PC-9 (cell line): ENCODE data around the gene ITSN2. TPM values are rescaled to one million over a fixed set of nuclear protein-coding genes. Genes with fewer than 3 reads are reported as not detected.

Experiments
- BruUV-seq: library from RNA; stranded (reverse); fragments of 400-500 nt; replicated peaks from 2 replicates; lab custom pipeline; 2021; lab: Mats Ljungman, UMichigan
- CTCF ChIA-PET: fragments of 300-600 bp; sonication (Branson Sonifier 250); formaldehyde crosslinking; loops from one replicate; lab custom pipeline; 2022; ENCODE audit warnings: antibody characterized with exemption; lab: Charles Lee
- POLR2A ChIA-PET: fragments of 300-600 bp; sonication (Branson Sonifier 250); formaldehyde crosslinking; loops from one replicate; lab custom pipeline; 2022; ENCODE audit warnings: antibody characterized with exemption; ENCODE audit not compliant: unreplicated experiment; lab: Charles Lee
- DNase-seq, 2 experiments: peaks; one replicate each; pipeline versions ENCODE4 v3.0.0 to v3.0.0-alpha.2; 2015 to 2022; ENCODE audit warnings: mixed read lengths in 1 of 2
- H2AFZ ChIP-seq: fragments of 200-600 bp; sonication (generic); 2 replicates; pipeline ENCODE4 v1.8.1; 2017; ENCODE audit warnings: antibody characterized with exemption
- H3F3A ChIP-seq: fragments of 200-600 bp; sonication (generic); 2 replicates; pipeline ENCODE4 v1.8.1; 2017; ENCODE audit warnings: antibody characterized with exemption, mild to moderate bottlenecking, low read depth; ENCODE audit not compliant: insufficient read depth
- H3K27ac ChIP-seq: fragments of 200-600 bp; sonication (generic); 2 replicates; pipeline ENCODE4 v1.6.1; 2016; ENCODE audit warnings: mixed run types
- H3K27me3 ChIP-seq: fragments of 200-600 bp; sonication (generic); 2 replicates; pipeline ENCODE4 v1.6.1; 2016; ENCODE audit warnings: low read depth, mixed run types; ENCODE audit not compliant: insufficient read depth
- H3K36me3 ChIP-seq: fragments of 200-600 bp; sonication (generic); 2 replicates; pipeline ENCODE4 v1.6.1; 2016; ENCODE audit warnings: low read depth, mixed run types
- H3K4me1 ChIP-seq: fragments of 200-600 bp; sonication (generic); replicated peaks from 2 replicates; pipeline ENCODE4 v1.6.1; 2016; ENCODE audit warnings: mixed run types; ENCODE audit not compliant: insufficient read depth
- H3K4me2 ChIP-seq: fragments of 200-600 bp; sonication (generic); 2 replicates; pipeline ENCODE4 v1.6.1; 2017; ENCODE audit warnings: mixed run types
- H3K4me3 ChIP-seq: fragments of 200-600 bp; sonication (generic); 2 replicates; pipeline ENCODE4 v1.6.1; 2016; ENCODE audit warnings: mixed run types
- H3K79me2 ChIP-seq: fragments of 200-600 bp; sonication (generic); 2 replicates; pipeline ENCODE4 v1.6.1; 2017; ENCODE audit warnings: low read depth, mixed run types
- H3K9me2 ChIP-seq: fragments of 200-600 bp; sonication (generic); 2 replicates; pipeline ENCODE4 v1.8.1; 2017; ENCODE audit warnings: mild to moderate bottlenecking; ENCODE audit not compliant: insufficient read depth
- H3K9me3 ChIP-seq: fragments of 200-600 bp; sonication (generic); 2 replicates; pipeline ENCODE4 v1.8.1; 2016; ENCODE audit warnings: low read depth; ENCODE audit not compliant: insufficient read depth
- H4K20me1 ChIP-seq: fragments of 200-600 bp; sonication (generic); 2 replicates; pipeline ENCODE4 v1.8.1; 2017; ENCODE audit not compliant: insufficient read depth
- CTCF ChIP-seq: fragments of 200-600 bp; sonication (generic); conservative IDR thresholded peaks from 2 replicates; pipeline ENCODE4 v1.6.1; 2017; ENCODE audit warnings: mixed run types, antibody characterized with exemption, mild to moderate bottlenecking, moderate library complexity
- EZH2 ChIP-seq: fragments of 200-600 bp; sonication (generic); IDR thresholded peaks from 2 replicates; pipeline ENCODE4 v1.8.0; 2017; ENCODE audit warnings: antibody characterized with exemption, low read depth
- intact Hi-C: fragments of 100-400 bp; cut with micrococcal nuclease; formaldehyde crosslinking; loops from one replicate; pipeline ENCODE4 v1.10.0; 2022; ENCODE audit not compliant: unreplicated experiment
- total RNA-seq: library from RNA; stranded (reverse); gene quantifications from 2 replicates; pipeline ENCODE4 v1.2.3, GENCODE V29; 2021

Gene ITSN2
- total RNA-seq, 1 experiment from 2014 or later, result 28.4 TPM

- ChIA-PET POLR2A (no interaction called here), CTCF (interaction anchor here (0.7 kb wide), 1 partner anchor 196 kb away, joined by 3 read pairs; no protein-coding TSS in a partner anchor)
- no TSS peak for BruUV-seq
- Histone ChIP-seq H2AFZ (no peak overlapping the region), H3K27ac (no peak overlapping the region), H4K20me1 (no peaks in the 10 kb centered on the region), H3K36me3 (no peaks in the 10 kb centered on the region), H3K27me3 (no peaks in the 10 kb centered on the region), H3K4me3 (no peak overlapping the region), H3K79me2 (no peaks in the 10 kb centered on the region), H3K4me2 (no peak overlapping the region), H3K9me2 (no peaks in the 10 kb centered on the region), H3K9me3 (no peaks in the 10 kb centered on the region), H3F3A (no peaks in the 10 kb centered on the region), H3K4me1 (peaks cover 4% of the 10 kb centered on the region; the same call in 1 of the 2 replicates)
- intact Hi-C loops, result no loop called here
- DNase-seq, result no peak
- TF ChIP-seq EZH2 (no peak), CTCF (no peak)
Observed at GRCh38 chr2:24404491-24404921, 44.2 kb upstream of the ITSN2 start.

- Histone ChIP-seq H3K27ac (no peak overlapping the region), H2AFZ (no peak overlapping the region), H3K27me3 (no peaks in the 10 kb centered on the region), H3F3A (no peaks in the 10 kb centered on the region), H3K36me3 (no peaks in the 10 kb centered on the region), H3K4me2 (no peak overlapping the region), H3K9me2 (no peaks in the 10 kb centered on the region), H3K4me3 (no peak overlapping the region), H3K79me2 (no peaks in the 10 kb centered on the region), H3K9me3 (no peaks in the 10 kb centered on the region), H4K20me1 (no peaks in the 10 kb centered on the region), H3K4me1 (peaks cover 1% of the 10 kb centered on the region; the same call in 1 of the 2 replicates)
- ChIA-PET CTCF (no interaction called here), POLR2A (no interaction called here)
- no TSS peak for BruUV-seq
- TF ChIP-seq EZH2 (no peak), CTCF (no peak)
- no peak for DNase-seq
- intact Hi-C loops, result no loop called here
Observed at GRCh38 chr2:24403832-24404212, 43.5 kb upstream of the ITSN2 start.

GRCh38 chr2:24403168-24403831 is 43.0 kb upstream of the ITSN2 start:
- Histone ChIP-seq H3K36me3 (no peaks in the 10 kb centered on the region), H3K4me1 (no peaks in the 10 kb centered on the region), H3F3A (no peaks in the 10 kb centered on the region), H2AFZ (no peak overlapping the region), H3K4me2 (no peak overlapping the region), H3K79me2 (no peaks in the 10 kb centered on the region), H3K27me3 (no peaks in the 10 kb centered on the region), H4K20me1 (no peaks in the 10 kb centered on the region), H3K9me3 (no peaks in the 10 kb centered on the region), H3K9me2 (no peaks in the 10 kb centered on the region), H3K4me3 (no peak overlapping the region), H3K27ac (no peak overlapping the region)
- POLR2A ChIA-PET, result no interaction called here
- no TSS peak for BruUV-seq
- TF ChIP-seq CTCF, result no peak
- no peak for TF ChIP-seq EZH2
- DNase-seq, result no peak
- CTCF ChIA-PET, result no interaction called here
- intact Hi-C loops, result no loop called here
